MM.1S (cell line): Measurements from ENCODE around the gene RTL5.

Source experiments
- EZH2 ChIP-seq: fragments of 300-600 bp; sonication (generic); optimal IDR thresholded peaks from 2 replicates; pipeline ENCODE3; 2017; ENCODE audit warnings: low read depth, mild to moderate bottlenecking, antibody characterized with exemption, low read length, mixed read lengths
- EZH2phosphoT487 ChIP-seq: fragments of 300-600 bp; sonication (generic); IDR thresholded peaks from 2 replicates; pipeline ENCODE4 v1.6.1; 2018; ENCODE audit warnings: antibody characterized with exemption, low read length
- TF ChIP-seq, protein P1 (sequence below): fragments of 300-600 bp; sonication (generic); IDR thresholded peaks from 2 replicates; pipeline ENCODE4 v1.5.1; 2016; ENCODE audit warnings: antibody characterized with exemption, low read length, mixed read lengths

DNA sequence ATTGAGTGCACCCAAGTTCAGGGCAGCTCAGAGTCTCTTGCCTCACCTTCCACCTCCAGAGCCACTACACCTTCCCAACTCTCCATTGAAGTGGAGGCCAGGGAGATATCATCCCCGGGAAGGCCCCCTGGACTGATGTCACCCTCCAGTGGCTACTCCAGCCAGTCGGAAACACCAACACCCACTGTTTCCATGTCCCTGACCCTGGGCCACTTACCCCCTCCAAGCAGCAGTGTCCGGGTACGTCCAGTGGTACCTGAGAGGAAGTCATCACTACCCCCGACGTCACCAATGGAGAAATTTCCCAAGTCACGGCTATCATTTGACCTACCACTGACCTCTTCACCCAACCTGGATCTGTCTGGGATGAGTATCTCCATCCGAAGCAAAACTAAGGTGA lies 7.8 kb upstream of the RTL5 start:
- TF ChIP-seq, protein P1, sequence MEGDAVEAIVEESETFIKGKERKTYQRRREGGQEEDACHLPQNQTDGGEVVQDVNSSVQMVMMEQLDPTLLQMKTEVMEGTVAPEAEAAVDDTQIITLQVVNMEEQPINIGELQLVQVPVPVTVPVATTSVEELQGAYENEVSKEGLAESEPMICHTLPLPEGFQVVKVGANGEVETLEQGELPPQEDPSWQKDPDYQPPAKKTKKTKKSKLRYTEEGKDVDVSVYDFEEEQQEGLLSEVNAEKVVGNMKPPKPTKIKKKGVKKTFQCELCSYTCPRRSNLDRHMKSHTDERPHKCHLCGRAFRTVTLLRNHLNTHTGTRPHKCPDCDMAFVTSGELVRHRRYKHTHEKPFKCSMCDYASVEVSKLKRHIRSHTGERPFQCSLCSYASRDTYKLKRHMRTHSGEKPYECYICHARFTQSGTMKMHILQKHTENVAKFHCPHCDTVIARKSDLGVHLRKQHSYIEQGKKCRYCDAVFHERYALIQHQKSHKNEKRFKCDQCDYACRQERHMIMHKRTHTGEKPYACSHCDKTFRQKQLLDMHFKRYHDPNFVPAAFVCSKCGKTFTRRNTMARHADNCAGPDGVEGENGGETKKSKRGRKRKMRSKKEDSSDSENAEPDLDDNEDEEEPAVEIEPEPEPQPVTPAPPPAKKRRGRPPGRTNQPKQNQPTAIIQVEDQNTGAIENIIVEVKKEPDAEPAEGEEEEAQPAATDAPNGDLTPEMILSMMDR = no peak
- TF ChIP-seq EZH2 (no peak), EZH2phosphoT487 (no peak)
